GM18951 (cell line): ENCODE data around the gene UBN2.
"Not testable (repeated sequence)": the region's sequence is repeated elsewhere in the genome, so short reads cannot be mapped to it uniquely, and the experiment has no call there.

Source experiments
- POLR2A ChIP-seq: IDR thresholded peaks from 4 replicates; pipeline ENCODE4 v1.6.1; 2011; ENCODE audit warnings: mild to moderate bottlenecking; ENCODE audit not compliant: insufficient read length, insufficient read depth; ENCODE audit errors: extremely low read depth
- in situ Hi-C: fragments of 300-500 bp; cut with MboI; formaldehyde crosslinking; loops from one replicate; pipeline ENCODE4 v1.12.0; 2022; ENCODE audit warnings: low sequenced_read_pairs, mixed read lengths, inconsistent platforms; ENCODE audit not compliant: unreplicated experiment

The UBN2 gene

DNA sequence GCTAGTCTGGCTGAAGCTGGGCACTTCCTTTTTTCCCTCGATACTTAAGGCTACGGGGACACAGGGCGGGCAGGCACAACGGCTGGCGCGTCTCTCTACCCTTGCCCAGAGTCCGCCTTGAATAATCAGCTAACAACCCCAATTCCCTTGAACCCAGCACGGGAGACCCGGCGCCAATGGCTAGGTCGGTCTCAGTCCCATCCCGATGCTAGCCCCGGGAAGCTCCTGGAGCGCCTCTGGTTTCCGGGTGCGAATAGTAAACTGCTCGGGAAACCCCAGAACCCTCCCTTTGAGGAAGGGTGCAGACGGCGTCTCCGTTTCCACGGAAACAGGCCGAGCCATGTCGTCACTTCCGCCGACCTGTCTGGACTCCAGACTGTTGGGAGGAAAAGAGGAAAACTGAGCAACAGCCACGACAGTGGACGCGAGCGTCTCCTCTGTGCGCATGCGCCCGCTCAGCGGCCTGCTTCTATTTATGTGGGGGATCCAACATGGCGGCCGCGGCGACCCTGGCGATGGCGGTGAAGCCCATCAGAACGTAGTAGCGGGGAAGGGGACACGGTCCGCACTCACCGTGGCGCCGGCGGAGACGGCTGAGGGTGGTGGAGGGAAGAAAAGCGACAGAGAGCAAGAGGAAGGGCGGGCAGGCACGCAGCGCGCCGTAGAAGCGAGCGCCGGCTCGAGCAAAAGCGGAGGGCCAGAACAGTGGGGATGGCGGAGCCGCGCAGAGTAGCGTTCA, at the start of gene UBN2:
Gene UBN2, plus strand, starts transcription at position 464 of the 739 bp plus-strand sequence. Its CDS starts 248 bp downstream, at position 712.
- TF ChIP-seq POLR2A: peak; percentile 87
- in situ Hi-C loops: no loop called here

DNA sequence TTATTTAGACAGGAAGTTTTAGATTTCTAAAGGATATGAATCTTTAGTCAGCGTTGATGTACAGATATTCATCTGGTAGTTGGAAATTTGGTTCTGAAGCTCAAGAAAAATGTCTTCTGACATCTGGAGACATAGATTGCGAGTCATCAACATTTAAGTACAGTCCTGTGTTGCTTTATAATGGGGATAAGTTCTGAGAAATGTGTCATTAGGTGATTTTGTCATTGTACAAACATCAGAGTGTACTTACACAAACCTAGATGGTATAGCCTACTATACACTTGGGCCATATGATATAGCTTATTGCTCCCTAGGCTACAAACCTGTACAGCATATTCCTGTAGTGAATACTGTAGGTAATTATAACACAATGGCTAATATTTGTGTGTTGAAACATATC, 49.6 kb upstream of the UBN2 start:
- in situ Hi-C loops: no loop called here
- no peak for TF ChIP-seq POLR2A

DNA sequence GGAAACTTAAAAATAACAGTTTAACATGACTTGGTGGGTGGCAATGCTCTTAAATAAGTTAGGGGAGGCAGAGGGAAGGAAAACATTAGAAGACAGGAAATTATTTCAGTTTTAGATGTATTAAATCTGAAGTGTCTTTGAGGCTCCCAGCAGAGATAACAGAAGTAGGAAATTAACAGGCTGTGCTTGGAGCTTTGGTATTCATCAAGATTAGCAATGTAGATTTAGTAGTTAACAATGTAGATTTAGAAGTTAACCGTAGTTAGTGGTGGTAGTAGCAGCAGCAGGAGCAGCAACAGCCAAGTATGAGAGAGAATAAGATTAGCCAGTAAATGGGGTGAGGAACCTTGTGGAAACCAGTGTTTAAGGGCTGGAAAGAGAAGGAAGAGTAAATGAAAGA, 48.7 kb upstream of the UBN2 start:
- TF ChIP-seq POLR2A: no peak
- in situ Hi-C loops: no loop called here

DNA sequence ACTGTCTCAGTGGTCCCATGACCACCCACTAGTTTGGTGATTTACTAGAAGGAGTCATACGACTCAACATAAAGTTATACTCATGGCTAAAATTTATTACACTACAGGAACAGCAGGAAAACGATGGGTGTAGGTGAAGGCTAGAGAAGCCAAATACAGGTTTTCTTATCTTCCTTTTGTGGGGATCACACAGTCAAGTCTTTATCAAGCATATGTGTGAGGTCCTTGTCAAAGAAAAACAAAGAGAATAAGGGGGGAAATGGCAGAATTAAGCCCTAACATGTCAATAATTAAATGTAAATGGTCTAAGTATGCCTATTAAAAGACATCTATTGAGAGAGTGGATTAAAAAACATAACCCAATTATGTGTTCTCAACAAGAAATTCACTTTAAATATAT, 47.8 kb upstream of the UBN2 start:
- in situ Hi-C loops: no loop called here

DNA sequence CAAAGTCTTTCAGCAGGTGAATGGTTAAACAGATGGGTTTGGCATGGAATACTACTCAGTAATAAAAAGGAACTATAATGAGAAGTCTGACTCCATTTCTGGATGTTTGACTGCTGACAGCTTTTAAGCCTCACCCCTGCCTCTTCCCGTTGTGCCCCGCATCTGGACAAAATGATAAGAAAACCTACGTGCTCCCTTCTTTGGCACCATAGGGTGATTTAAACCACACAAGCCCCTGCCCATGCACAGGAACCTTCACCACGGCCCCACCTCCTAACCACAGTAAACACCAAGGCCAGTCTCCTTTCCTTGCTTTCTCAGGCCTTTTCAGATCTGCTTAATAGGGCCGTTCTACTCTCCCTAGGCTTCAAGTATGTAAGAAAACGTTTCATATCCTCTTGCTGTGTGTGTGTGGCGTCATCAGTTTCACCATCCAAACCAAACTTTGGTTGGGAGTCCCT, 47.1 kb upstream of the UBN2 start:
- TF ChIP-seq POLR2A: no peak
- in situ Hi-C loops: no loop called here

More for the DNA sequence above, 47.8 kb upstream of the UBN2 start:
- no peak for TF ChIP-seq POLR2A

DNA sequence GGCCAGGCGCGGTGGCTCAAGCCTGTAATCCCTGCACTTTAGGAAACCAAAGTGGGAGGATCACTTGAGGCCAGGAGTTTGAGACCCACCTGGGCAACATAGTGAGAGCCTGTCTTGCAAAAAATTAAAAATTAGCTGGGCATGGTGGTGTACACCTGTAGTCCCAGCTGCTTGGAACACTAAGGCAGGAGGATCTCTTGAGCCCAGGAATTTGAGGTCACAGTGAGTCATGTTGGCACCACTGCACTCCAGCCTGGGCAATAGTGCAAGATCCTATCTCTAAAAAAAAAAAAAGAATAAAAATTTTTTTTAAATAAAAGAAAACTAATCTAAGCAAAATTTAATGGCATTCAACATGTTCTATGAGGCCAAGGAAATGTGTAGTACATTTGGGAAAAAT, 44.9 kb upstream of the UBN2 start:
- TF ChIP-seq POLR2A: no peak
- in situ Hi-C loops: no loop called here

DNA sequence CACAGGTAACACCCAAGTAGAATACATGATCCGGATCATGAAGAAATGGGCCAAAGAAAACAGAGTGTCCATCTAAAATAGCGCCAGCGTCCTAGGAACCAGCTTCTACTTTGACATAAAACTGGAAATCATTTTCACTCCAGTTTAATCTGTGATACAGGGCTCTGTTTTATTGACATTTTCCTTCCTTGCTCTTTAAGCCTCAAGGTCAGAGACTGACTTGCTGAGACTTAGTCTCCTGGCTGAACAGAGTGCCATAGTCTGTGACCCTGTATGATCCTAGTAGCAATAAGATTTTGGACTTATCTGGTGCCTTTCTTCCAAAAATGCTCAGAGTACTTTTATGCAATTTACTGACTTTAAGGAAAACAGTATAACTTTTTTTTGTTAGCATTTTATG, 41.7 kb upstream of the UBN2 start:
- in situ Hi-C loops: no loop called here
- no peak for TF ChIP-seq POLR2A

DNA sequence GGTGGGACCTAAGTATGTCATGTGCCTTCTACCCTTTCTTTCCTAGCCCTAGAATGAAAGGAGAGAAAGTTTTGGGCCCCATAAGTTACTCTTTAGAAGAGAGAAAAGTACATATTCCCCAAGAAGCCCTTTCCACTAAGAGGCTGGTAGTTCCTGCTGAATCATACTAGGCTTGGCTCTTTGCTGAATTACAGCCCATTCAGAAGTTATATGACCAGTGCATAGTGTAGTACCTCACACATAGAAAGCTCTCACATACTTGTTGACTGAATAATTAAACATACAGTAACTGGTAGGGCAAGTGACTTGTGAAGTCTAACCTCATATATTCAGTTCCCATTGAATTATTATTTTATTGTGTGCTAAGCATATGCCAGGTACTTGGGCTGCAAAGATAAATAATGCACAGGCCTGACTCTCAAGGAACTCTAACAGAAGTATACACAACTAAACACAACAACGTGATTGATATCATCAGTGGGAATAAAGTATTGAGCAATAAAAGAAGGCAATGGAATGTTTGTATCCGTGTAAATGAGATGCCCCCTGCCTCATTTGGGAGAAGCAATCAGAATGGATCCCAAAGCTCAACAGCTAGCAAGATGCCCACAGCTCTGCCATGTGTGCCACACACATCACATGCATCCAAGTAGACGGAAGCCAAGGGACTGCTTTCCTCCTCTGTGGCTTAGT, 38.9 kb upstream of the UBN2 start:
- no peak for TF ChIP-seq POLR2A
- in situ Hi-C loops: no loop called here

DNA sequence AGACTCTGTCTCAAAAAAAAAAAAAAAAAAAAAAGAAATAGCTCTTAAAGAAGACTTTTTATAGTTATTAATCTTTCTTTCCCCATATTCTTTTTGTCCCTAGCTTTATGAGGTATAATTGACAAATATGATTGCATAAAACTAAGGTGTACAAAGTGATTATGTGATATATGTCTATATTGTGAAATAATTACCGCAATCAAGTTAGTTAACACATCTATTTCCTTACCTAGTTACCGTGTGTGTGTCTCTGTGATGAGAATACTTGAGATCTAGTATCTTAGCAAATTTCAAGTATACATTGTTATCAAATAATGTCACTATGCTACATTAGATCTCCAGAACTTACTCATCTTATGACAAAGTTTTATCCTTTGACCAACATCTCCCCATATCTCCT, 30.7 kb upstream of the UBN2 start:
- no peak for TF ChIP-seq POLR2A
- in situ Hi-C loops: no loop called here

DNA sequence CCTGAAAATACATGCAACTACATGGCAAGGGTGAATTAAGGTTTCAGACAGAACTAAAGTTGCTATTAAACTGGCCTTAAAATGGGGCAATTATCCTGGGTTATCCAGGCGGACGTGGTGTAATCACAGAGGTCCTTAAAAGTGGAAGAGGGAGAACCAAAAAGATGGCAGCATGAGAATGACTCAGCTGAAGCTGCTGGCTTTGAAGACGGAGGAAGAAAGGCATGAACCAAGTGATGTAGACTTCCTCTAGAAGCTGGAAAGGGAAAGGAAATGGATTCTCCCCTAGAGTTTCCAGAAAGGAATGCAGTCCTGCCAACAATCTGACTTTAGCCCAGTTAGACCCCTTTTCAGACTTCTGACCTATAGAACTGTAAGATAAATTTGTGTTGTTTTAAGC, 27.0 kb upstream of the UBN2 start:
- in situ Hi-C loops: no loop called here
- no peak for TF ChIP-seq POLR2A

DNA sequence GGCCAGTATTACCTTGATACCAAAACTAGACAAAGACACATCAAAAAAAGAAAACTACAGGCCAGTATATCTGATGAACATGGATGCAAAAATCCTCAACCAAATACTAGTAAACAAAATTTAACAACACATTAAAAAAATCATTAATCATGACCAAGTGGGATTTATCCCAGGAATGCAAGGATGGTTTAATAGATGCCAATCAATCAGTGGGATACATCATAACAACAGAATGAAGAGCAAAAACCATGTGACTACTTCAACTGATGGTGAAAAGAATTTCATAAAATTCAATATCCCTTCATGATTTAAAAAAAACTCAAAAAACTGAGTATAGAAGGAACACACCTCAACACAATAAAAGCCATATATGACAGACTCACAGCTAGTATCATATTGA, 25.2 kb upstream of the UBN2 start:
- no peak for TF ChIP-seq POLR2A
- in situ Hi-C loops: no loop called here

DNA sequence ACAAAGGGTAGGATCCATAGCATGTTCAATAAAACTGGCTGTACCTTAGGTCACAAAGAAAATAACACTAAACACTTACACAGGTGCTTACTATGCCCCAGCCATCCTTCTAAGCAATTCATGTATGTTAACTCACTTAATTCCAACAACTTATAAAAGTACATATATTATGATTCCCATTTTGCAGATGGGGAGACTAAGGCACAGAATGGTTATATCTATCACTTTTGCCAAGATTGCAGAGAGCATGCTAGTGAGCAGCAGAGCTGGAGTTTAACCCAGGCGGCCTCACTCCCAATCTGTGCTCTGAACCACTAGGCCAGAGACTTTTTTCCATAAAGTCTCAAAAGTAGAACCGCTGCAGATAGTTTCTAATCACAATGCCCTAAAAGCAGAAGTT, 18.9 kb upstream of the UBN2 start:
- in situ Hi-C loops: no loop called here
- no peak for TF ChIP-seq POLR2A

DNA sequence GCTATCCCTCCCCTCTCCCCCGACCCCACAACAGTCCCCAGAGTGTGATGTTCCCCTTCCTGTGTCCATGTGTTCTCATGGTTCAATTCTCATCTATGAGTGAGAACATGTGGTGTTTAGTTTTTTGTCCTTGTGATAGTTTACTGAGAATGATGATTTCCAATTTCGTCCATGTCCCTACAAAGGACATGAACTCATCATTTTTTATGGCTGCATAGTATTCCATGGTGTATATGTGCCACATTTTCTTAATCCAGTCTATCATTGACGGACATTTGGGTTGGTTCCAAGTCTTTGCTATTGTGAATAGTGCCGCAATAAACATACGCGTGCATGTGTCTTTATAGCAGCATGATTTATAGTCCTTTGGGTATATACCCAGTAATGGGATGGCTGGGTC, 17.5 kb upstream of the UBN2 start:
- in situ Hi-C loops: not testable (repeated sequence)

DNA sequence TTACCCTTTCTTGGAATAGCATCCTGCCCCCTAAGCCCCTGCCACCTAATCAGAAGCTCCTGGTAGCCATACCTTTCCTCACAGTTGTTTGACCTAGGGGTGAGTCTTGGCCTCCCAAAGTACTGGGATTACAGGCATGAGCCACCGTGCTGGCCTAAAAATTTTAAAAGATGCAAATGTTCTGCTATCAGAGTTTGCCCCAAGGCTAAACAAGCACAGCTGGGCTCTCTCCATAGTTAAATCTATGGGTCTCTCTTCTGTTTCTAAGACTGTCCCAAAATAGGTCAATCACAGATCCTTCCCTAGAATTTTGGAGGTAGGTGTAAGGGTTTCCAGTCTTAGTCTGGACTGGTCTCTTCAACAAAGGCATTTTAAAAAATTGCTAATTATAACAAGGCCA, 12.9 kb upstream of the UBN2 start:
- in situ Hi-C loops: no loop called here
- TF ChIP-seq POLR2A: no peak
